HG02678 (cell line): ENCODE data around the gene NOC2L.

Experiments
- ATAC-seq: cut with Tn5 transposase; IDR thresholded peaks from one replicate; pipeline ENCODE4 v1.9.1; 2021; ENCODE audit warnings: mild to moderate bottlenecking, moderate library complexity; ENCODE audit not compliant: unreplicated experiment

The NOC2L gene

DNA sequence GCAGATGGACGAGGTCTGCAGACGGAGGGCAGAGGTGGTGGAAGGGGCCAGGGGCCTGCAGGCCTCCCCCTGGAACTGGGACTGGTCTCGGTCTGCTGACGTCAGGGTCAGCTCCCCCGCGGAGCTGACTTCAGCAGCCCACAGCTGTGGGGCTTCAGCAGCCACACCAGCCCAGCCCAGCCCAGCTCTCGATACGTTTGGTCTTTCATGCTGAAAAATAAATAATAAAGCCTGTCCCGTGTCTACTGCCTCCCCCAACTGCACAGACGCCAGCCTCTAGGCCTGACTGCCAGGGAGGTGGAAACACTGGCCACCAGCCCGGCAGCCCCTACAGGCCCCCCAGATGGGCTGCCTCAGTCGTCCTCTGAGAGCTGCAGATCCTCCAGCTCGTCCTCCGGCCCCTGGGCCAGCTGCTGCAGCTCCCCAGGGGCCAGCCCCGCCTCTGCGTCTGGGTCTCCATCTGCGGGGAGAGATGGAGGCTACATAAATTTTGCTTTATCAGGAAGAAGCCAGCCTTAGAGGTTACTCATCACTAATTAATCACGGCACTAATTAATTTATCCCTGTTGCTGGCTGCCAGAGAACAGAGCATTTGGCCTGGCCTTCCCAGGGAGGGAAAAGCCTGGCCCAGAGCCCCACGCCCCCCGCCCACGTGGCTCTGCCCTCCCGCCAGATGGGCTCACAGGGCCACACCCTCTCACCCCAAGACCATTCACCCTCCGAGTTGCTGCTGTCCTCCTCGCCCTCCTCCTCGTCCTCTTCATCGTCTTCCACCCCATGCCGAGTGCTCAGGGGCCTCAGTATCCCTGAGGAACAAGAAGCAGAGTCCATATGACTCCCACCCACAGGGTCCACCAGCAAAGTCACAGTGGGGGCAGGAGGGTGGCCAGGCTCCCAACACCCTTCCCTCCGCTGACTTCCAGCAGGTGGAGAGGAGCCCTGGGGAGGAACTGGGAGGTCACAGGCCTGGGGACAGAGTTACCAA lies 14.4 kb downstream of the NOC2L start:
- ATAC-seq, result no peak

DNA sequence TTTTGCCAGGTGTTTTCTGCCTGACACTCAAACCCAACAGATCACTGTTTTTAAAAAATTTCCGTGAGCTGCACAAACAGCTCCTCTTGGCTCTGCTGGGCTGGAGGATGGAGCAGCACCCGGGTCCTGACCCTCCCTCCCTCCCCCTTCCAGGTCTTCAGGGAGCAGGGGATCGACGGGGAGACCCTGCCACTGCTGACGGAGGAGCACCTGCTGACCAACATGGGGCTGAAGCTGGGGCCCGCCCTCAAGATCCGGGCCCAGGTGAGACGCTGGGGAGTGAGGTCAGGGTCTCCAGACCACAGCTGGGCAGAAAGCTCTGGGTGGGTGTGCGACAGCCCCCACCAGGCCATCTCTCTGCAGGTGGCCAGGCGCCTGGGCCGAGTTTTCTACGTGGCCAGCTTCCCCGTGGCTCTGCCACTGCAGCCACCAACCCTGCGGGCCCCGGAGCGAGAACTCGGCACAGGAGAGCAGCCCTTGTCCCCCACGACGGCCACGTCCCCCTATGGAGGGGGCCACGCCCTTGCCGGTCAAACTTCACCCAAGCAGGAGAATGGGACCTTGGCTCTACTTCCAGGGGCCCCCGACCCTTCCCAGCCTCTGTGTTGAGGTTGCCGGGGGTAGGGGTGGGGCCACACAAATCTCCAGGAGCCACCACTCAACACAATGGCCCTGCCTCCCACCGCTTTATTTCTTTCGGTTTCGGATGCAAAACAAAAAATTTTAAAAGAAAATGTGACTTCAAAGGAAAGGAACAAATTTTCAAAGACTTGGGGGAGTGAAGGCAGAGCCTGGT lies 15.3 kb downstream of the NOC2L start:
- no peak for ATAC-seq

GRCh38 chr1:942864-943533 lies 16.1 kb downstream of the NOC2L start:
- no peak for ATAC-seq

DNA sequence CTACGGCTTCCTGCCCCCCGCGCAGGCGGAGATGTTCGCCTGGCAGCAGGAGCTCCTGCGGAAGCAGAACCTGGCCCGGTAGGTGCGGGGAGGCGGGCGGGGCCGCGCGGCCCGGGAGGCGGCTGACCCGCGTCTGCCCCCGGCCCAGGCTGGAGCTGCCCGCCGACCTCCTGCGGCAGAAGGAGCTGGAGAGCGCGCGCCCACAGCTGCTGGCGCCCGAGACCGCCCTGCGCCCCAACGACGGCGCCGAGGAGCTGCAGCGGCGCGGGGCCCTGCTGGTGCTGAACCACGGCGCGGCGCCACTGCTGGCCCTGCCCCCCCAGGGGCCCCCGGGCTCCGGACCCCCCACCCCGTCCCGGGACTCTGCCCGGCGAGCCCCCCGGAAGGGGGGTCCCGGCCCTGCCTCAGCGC lies 16.6 kb downstream of the NOC2L start:
- ATAC-seq, result no peak

DNA sequence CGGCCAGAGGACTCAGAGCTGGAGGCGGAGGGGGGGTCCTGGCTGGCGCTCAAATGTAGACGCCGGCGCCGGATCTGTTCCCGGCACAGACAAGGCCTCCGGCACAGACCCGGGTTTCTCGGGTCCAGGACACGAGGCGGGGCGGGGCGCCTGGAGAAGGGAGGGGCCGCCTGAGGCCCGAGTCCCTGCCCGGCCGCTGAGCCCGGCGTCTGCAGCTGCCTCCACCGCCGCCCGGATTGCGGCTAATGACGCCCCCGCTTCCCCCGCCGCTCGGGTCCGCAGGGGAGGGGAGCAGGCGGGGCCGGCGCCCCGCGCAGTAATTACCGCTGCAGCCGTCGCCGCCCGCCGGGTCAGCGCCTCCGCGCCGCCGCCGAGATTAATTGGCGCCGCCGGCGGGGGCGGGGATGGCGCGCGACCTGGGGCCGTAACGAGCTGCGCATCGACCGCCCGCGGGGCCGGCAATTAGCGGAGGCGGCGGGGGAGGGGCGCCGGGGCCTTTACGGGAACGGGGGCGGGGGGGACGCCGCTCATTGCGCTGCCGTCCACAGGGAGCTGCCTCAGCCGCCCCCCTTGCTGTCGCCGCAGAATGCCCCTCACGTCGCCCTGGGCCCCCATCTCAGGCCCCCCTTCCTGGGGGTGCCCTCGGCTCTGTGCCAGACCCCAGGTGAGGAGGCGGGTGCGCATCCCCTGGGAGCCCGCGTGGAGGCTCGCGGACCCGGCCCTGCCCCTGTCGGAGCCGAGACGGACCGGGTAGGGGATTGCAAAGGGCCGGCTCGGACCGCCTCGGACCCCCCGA lies 17.3 kb downstream of the NOC2L start:
- no peak for ATAC-seq

GRCh38 chr1:941015-941587 lies 18.0 kb downstream of the NOC2L start:
- no peak for ATAC-seq

GRCh38 chr1:940107-941014 lies 18.7 kb downstream of the NOC2L start:
- ATAC-seq, result no peak

- no peak for ATAC-seq
These were observed 19.4 kb downstream of the NOC2L start for GRCh38 chr1:939511-940106.

GRCh38 chr1:938711-939489 lies 20.2 kb downstream of the NOC2L start:
- no peak for ATAC-seq

DNA sequence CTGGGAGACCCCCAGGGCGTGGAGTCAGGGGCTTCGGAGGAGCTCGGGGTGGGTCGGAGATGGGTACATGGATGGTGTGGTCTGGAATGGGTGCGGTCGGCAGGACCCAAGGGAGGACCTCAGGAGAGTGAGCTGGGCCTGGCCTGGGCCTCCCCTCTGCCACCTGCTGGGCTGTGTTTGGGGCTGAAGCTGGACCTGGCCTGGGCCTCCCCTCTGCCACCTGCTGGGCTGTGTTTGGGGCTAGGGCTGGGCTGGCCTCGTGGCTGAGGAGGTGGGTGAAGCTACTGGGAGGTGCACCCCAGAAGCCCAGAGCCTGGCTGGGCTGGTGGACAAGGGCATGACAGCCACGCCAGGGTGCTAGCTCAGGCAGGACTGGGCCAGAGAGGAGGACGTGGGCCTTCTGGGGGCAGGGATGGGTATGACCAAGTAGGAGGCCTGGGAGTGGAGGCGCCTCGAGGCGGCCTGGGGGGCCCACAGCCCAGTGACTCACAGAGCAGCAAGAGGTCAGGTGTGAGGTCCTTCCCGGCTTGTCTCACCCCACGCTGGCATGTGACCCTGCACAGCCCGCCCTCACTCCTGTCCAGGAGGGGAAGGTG lies 20.9 kb downstream of the NOC2L start:
- ATAC-seq, result no peak

DNA sequence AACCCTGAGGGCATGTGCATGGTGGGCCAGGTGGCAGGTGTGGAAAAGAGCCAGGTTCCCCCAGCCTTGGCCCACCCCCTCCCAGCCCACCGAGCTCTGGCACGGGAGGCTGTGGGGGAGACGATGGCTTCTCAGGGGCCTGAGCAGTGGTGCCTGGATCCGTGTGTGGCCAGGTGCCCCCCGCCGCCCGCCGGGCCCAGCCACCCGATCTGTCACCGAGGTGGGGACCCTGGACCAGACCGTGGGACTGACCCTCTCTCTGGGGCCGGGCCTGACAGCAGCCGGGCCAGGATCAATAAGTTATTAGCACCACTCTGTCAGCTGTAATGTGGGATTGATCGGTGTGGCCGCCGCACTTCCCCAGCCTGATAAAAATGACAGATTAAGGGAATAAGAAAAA lies 21.5 kb downstream of the NOC2L start:
- no peak for ATAC-seq

DNA sequence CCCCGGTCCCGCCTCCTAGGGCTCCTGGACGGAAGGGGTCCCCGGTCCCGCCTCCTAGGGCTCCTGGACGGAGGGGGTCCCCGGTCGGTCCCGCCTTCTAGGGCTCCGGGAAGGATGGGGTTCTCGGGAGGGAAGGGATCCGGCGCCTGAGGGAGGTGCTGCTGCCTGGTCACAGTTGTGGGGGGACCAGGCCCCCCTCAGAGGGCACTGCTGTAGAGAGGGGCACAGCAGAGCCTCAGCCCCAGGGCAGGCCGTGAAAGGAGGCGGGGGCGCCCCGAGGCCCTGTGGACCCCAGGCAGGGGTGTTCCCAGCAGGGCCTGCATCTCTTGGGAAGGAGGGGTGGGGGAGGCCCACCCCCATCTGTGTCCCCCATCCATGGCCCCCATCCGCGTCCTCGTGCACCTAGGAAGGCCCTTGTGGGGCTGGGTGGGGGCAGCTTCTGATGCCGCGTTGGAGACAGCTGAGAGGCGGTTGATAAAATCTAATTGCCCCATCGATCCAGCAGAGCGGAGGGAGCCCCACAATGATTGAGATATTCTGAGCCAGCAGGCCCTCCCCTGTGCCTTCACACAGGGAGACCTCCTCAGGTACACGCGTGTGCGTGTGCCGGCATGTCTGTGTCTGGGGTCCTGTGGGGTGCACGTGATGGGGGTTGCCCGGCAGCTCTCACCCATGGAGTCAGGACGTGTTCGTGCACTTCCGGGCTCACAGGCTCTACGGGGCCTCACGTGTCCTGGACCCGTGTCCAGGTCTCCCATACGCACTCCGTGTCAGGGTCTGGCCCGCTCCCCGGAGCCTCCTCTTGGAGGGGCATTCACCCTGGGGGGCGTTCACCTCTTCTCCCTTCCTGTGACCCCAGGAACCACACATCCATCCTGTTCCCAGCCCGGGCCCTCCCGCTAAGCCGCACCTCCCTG lies 22.4 kb downstream of the NOC2L start:
- no peak for ATAC-seq

GRCh38 chr1:935751-936231 lies 23.3 kb downstream of the NOC2L start:
- no peak for ATAC-seq

DNA sequence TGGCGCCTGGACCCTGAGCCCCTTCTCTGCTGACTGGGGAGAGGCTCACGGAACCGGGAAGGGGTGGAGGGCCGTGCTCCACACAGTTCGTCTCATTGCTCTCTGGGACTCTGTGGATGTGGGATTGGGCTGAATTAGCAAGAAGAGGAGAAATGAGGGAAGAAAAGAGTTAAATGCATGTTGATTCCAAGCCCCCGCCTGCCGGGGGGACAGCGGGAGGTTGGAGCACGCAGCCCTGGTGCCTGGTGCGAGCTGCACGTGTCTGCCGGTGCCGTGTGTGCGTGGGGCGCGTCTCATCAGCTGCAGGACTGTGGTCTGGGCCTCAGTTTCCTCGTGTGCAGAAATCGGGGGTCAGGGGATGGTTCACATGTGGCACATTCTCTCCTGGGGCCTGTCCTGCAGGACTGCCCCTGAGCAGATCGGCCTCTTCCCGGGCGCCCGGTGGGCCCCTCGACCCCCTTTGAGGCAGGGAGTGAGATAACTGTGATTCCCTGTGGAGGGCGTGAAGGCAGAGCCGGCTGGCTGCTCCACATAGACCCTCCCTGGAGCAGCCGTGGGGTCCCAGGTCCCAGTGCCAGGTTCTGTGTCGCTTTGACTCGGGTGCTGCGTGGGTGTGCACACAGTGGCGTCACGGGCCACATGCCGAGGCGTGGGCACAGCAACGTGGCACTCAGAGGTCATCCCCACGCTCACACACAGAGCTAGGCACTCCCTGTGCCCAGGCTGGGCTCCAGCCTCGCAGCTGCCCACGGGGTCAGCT lies 23.9 kb downstream of the NOC2L start:
- ATAC-seq, result no peak

- no peak for ATAC-seq
These were observed 25.5 kb downstream of the NOC2L start for GRCh38 chr1:933603-933940.
